ENCODE measurements around the gene ADI1. TPM values are rescaled to one million over a fixed set of nuclear protein-coding genes. Genes with fewer than 3 reads are reported as not detected.

Gene ADI1
- total RNA-seq, result 46.6 and 47.9 TPM in 2 replicates

GRCh38 chr2:3519255-3520205 lies at the start of gene ADI1:
Gene ADI1 (minus strand): TSS chr2:3519531. CDS start chr2:3519487, 44 bp downstream.

GRCh38 chr2:3558205-3559014 lies 39.1 kb upstream of the ADI1 start, which contains the start of gene RNASEH1:
Gene RNASEH1 (minus strand): TSS chr2:3558333. CDS start chr2:3558260, 73 bp downstream.

Other genes with a start within 250 kb of the ADI1 start
- 43.7 and 45.7 TPM in 2 replicates for gene EIPR1, start 141.7 kb downstream of the ADI1 start, total RNA-seq
- 61.4 and 65.0 TPM in 2 replicates for gene TRAPPC12, start 139.8 kb downstream of the ADI1 start, total RNA-seq
- gene RNASEH1, start 38.8 kb upstream of the ADI1 start, total RNA-seq, result 27.5 and 29.1 TPM in 2 replicates
- 3,406 and 3,545 TPM in 2 replicates for gene RPS7, start 55.7 kb upstream of the ADI1 start, total RNA-seq
- 0.50 and 0.59 TPM in 2 replicates for gene COLEC11, start 75.6 kb upstream of the ADI1 start, total RNA-seq
- not detected in 2 replicates for gene ALLC, start 138.7 kb upstream of the ADI1 start, total RNA-seq
- gene DCDC2C, start 184.0 kb upstream of the ADI1 start, total RNA-seq, result not detected in 2 replicates